Measurements from ENCODE around the gene SAA2. TPM values are rescaled to one million over a fixed set of nuclear protein-coding genes. Genes with fewer than 3 reads are reported as not detected.

The SAA2 gene
- total RNA-seq: 1 to 10 TPM in 1 of 4 donors, not detected in 3; 6.6 TPM

DNA sequence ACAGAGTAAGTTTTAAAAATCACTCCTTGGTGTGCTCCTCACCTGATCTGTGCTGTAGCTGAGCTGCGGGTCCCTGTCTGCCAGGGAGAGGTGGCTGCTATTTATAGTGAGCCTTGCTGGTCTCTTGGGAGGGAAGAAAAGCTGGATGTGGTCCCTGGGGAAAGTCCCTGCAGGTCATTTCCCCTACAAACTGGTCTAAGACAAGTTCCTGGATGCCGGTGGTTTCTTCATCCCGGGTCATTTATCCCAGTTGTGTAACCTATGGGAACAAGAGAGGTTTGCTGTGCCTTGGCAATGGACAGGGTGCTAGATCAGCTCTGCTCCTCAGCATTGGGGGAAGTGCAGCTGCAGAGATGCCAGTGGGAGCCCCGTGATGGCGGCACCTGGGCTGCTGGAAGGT, at the start of gene SAA2:
Gene SAA2, minus strand, starts transcription at position 108 of the 400 bp plus-strand sequence. CDS start 657 bp downstream, outside the sequence.
- no peak within 1 kb of the TSS for H3K27ac ChIP-seq
- H3K9me3 ChIP-seq: no peaks in the 10 kb centered on the region
- no peak for TF ChIP-seq POLR2A (IDR thresholded peaks at IDR 0.05)
- TF ChIP-seq, protein P1, sequence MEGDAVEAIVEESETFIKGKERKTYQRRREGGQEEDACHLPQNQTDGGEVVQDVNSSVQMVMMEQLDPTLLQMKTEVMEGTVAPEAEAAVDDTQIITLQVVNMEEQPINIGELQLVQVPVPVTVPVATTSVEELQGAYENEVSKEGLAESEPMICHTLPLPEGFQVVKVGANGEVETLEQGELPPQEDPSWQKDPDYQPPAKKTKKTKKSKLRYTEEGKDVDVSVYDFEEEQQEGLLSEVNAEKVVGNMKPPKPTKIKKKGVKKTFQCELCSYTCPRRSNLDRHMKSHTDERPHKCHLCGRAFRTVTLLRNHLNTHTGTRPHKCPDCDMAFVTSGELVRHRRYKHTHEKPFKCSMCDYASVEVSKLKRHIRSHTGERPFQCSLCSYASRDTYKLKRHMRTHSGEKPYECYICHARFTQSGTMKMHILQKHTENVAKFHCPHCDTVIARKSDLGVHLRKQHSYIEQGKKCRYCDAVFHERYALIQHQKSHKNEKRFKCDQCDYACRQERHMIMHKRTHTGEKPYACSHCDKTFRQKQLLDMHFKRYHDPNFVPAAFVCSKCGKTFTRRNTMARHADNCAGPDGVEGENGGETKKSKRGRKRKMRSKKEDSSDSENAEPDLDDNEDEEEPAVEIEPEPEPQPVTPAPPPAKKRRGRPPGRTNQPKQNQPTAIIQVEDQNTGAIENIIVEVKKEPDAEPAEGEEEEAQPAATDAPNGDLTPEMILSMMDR (IDR thresholded peaks at IDR 0.05): no peak
- 68 to 93% methylated on average over 5 of the region's 5 CpGs for whole genome bisulfite sequencing, 2 donors
- H3K27me3 ChIP-seq: no peaks in the 10 kb centered on the region
- no peak for DNase-seq
- no peak within 1 kb of the TSS for H3K4me3 ChIP-seq (replicated peaks in 1 of 3)
- H3K36me3 ChIP-seq: no peaks in the 10 kb centered on the region
- intact Hi-C loops (cut with DNase I): no loop called here
- no peaks in the 10 kb centered on the region for H3K4me1 ChIP-seq

DNA sequence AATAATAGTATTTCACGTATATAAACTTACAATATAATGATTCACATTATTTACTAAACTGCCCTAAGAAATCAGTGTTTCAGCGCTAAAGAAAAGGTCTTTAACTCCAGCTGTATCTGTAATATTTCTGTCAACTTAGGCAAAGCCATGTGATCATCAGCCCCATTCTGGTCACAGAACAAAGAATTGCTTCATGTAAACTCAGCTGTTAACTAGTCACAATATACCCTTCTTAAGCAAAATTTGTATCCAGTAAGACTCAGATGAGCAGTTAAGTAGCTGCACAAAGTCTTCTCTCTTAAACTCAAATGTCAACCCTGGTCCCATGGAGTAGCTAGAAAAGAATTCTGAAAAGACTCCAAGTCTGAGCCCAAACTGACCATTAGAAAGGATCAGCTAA, 46.8 kb upstream of the SAA2 start:
- Histone ChIP-seq H3K4me3 (replicated peaks in 1 of 3) (no peak overlapping the region), H3K27ac (no peak overlapping the region), H3K9me3 (no peaks in the 10 kb centered on the region), H3K36me3 (peaks cover 53 to 59% of the 10 kb centered on the region in 2 donors), H3K4me1 (no peaks in the 10 kb centered on the region), H3K27me3 (no peaks in the 10 kb centered on the region)
- 94 to 97% methylated on average over 2 of the region's 2 CpGs for WGBS, 2 donors
- TF ChIP-seq POLR2A (IDR thresholded peaks at IDR 0.05): no peak
- intact Hi-C loops (cut with DNase I): no loop called here
- no peak for DNase-seq

DNA sequence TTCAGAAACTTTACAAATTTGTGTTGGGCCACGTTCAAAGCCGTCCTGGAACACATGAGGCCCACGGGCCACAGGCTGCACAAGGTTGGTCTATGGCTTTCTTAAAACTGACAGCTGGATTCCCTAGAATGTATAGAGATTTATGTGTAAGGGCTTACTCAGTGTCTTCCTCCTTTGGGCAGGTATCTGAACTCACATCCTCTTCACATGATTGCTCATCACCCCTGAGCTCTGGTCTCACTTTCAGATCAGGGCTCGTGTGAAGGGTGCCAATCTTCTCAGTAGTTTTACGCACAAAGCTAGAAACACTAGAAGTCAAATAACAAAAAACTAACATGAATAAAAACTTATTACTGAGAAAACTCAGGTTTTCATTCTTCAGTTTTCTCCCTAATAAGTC, 46.4 kb upstream of the SAA2 start:
- Histone ChIP-seq H3K27me3 (no peaks in the 10 kb centered on the region), H3K36me3 (peaks cover 48 to 56% of the 10 kb centered on the region in 2 donors), H3K4me1 (no peaks in the 10 kb centered on the region), H3K9me3 (no peaks in the 10 kb centered on the region), H3K4me3 (replicated peaks in 1 of 3) (no peak overlapping the region), H3K27ac (no peak overlapping the region)
- no peak for DNase-seq
- TF ChIP-seq, protein P1 (IDR thresholded peaks at IDR 0.05): no peak
- TF ChIP-seq POLR2A (IDR thresholded peaks at IDR 0.05): no peak
- intact Hi-C loops (cut with DNase I): no loop called here
- WGBS, 2 donors: 95 to 96% methylated on average over 5 of the region's 5 CpGs

DNA sequence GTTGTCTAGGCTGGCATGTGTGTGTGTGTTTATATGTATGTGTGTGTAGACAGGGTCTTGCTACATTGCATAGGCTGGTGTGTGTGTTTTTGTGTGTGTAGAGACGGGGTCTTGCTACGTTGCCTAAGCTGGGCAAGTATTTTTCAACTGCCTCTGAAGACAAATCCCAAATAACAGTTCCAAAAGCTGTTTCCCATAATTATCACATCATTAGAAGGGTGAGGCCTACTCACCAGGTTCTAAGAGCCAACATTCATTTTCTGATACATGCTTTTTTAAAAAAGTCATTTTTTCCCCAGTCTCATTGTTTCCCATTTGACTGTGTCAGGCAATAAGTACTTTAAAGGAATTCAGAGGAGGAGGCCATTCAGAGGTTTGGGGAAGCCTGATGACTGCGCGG, 40.4 kb upstream of the SAA2 start:
- 93 to 99% methylated on average over 4 of the region's 4 CpGs for WGBS, 2 donors
- H3K4me3 ChIP-seq (replicated peaks in 1 of 3): no peak overlapping the region
- no peaks in the 10 kb centered on the region for H3K9me3 ChIP-seq

DNA sequence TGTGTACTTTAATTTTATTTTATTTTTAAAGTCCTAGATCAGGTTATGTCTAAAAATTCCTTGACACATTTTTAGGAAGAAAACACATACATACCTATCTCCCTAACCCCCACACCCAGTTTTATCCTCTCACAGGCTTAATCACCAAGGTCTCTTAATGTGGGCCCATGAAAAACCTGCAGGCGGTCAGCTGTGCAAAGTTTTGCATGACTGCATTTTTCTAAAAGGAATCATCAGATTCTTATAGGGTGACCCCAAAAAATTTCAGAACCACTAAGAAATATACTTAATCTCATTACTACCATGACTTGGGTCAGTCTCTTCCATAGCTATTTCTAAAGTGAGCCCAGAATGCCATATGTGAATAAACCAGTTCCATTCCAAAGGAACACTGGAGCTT, 37.4 kb upstream of the SAA2 start:
- DNase-seq: no peak
- peaks cover 30 to 58% of the 10 kb centered on the region in 2 donors for H3K36me3 ChIP-seq
- H3K9me3 ChIP-seq: no peaks in the 10 kb centered on the region
- no peaks in the 10 kb centered on the region for H3K4me1 ChIP-seq
- WGBS, 2 donors: 97 to 100% methylated on average over 1 of the region's 1 CpG
- intact Hi-C loops (cut with DNase I): no loop called here
- H3K4me3 ChIP-seq (replicated peaks in 1 of 3): no peak overlapping the region
- no peak overlapping the region for H3K27ac ChIP-seq
- H3K27me3 ChIP-seq: no peaks in the 10 kb centered on the region
- no peak for TF ChIP-seq POLR2A (IDR thresholded peaks at IDR 0.05)
- TF ChIP-seq, protein P1 (IDR thresholded peaks at IDR 0.05): no peak

More for the DNA sequence above, 40.4 kb upstream of the SAA2 start:
- Histone ChIP-seq H3K27me3 (no peaks in the 10 kb centered on the region), H3K36me3 (peaks cover 43 to 62% of the 10 kb centered on the region in 2 donors), H3K27ac (no peak overlapping the region), H3K4me1 (no peaks in the 10 kb centered on the region)
- intact Hi-C loops (cut with DNase I): no loop called here
- DNase-seq: no peak
- TF ChIP-seq, protein P1 (IDR thresholded peaks at IDR 0.05): no peak
- no peak for TF ChIP-seq POLR2A (IDR thresholded peaks at IDR 0.05)

DNA sequence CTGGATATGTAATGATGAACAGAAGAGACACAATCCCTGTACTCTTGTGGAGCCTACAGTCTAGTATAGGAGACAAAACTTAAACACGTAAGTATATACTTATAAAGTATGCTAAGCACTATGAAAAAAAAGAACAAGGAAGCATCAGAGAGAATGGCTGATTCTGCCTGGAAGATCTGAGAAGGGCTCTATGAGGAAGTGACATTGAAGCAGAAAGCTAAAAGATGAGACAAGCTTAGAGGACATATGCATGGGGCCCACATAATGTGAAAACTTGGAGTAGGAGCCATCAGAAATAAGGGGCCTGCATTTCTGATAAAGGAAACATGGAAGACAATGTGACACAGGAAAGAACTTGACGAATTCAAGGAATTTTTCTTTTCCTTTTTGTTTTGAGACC, 34.2 kb upstream of the SAA2 start:
- H3K9me3 ChIP-seq: no peaks in the 10 kb centered on the region
- TF ChIP-seq, protein P1 (IDR thresholded peaks at IDR 0.05): no peak
- TF ChIP-seq POLR2A (IDR thresholded peaks at IDR 0.05): no peak
- H3K4me3 ChIP-seq (replicated peaks in 1 of 3): no peak overlapping the region
- peaks cover 36 to 52% of the 10 kb centered on the region in 2 donors for H3K36me3 ChIP-seq
- 90 to 92% methylated on average over 2 of the region's 2 CpGs for WGBS, 2 donors
- no peaks in the 10 kb centered on the region for H3K27me3 ChIP-seq
- no peak for DNase-seq
- no peak overlapping the region for H3K27ac ChIP-seq
- intact Hi-C loops (cut with DNase I): no loop called here
- H3K4me1 ChIP-seq: no peaks in the 10 kb centered on the region

All from thyroid gland (tissue), 4 donors.